GM12878 (cell line): ENCODE data around the gene GADD45A. TPM values are rescaled to one million over a fixed set of nuclear protein-coding genes. Genes with fewer than 3 reads are reported as not detected.

Source experiments
- ATAC-seq: fragments of 200-7000 bp; cut with Tn5 transposase; 3 replicates; pipeline ENCODE4 v1.9.1; 2020; ENCODE audit warnings: mild to moderate bottlenecking, moderate library complexity
- BruUV-seq: library from RNA; stranded (reverse); fragments of 400-500 nt; replicated peaks from 2 replicates; lab custom pipeline; 2021; lab: Mats Ljungman, UMichigan
- CTCF ChIA-PET: fragments of 300-600 bp; sonication (Branson Sonifier 250); formaldehyde crosslinking; extraction: SDS; loops from one replicate; lab custom pipeline; 2021; ENCODE audit warnings: inconsistent platforms; lab: Yijun Ruan, JAX
- POLR2A ChIA-PET: fragments of 350-600 bp; formaldehyde crosslinking; extraction: SDS; loops from one replicate; lab custom pipeline; 2021; ENCODE audit warnings: inconsistent platforms; lab: Charles Lee
- RAD21 ChIA-PET: fragments of 300-600 bp; sonication (Branson Sonifier 250); formaldehyde crosslinking; loops from one replicate; lab custom pipeline; 2023; ENCODE audit warnings: antibody characterized with exemption; ENCODE audit not compliant: unreplicated experiment; lab: Charles Lee
- SMC1A ChIA-PET: fragments of 300-600 bp; sonication (Branson Sonifier 250); formaldehyde crosslinking; loops from one replicate; lab custom pipeline; 2023; ENCODE audit not compliant: unreplicated experiment, uncharacterized antibody; lab: Charles Lee
- DNase-seq: peaks from one replicate; pipeline ENCODE4 v3.0.0-alpha.2; 2011; ENCODE audit warnings: low read depth, low spot score
- FAIRE-seq: peaks from 3 replicates; lab custom pipeline; 2011; peaks lifted over from hg19 to GRCh38; lab: Jason Lieb, UNC
- H2AFZ ChIP-seq: 2 replicates; pipeline ENCODE4 v1.6.0; 2011; ENCODE audit warnings: low read depth, low read length, control low read depth; ENCODE audit not compliant: control insufficient read depth
- H3K27ac ChIP-seq: 2 replicates; pipeline ENCODE4 v1.5.1; 2011; ENCODE audit warnings: control low read depth; ENCODE audit not compliant: control insufficient read depth, insufficient read depth
- H3K27me3 ChIP-seq, 2 experiments: replicated peaks in 1 of 2; 2 replicates each; pipeline versions ENCODE4 v1.6.0 to v1.6.1; 2011; ENCODE audit warnings: low read length in 1 of 2; ENCODE audit not compliant: control insufficient read depth in 2 of 2, insufficient read depth in 2 of 2
- H3K36me3 ChIP-seq, 2 experiments: 2 replicates each; pipeline ENCODE4 v1.5.1; 2011; ENCODE audit warnings: low read length in 1 of 2; ENCODE audit not compliant: control insufficient read depth in 2 of 2, insufficient read depth in 2 of 2
- H3K4me1 ChIP-seq: 2 replicates; pipeline ENCODE4 v1.6.1; 2011; ENCODE audit warnings: mild to moderate bottlenecking, low read length, moderate library complexity, mixed read lengths; ENCODE audit not compliant: control insufficient read depth, insufficient read depth
- H3K4me2 ChIP-seq: 2 replicates; pipeline ENCODE4 v1.6.0; 2011; ENCODE audit warnings: control low read depth; ENCODE audit not compliant: control insufficient read depth, insufficient read depth
- H3K4me3 ChIP-seq: fragments of 200-600 bp; sonication (generic); 2 replicates; pipeline ENCODE4 v1.5.1; 2016
- H3K79me2 ChIP-seq: 2 replicates; pipeline ENCODE4 v1.6.0; 2011; ENCODE audit warnings: low read length; ENCODE audit not compliant: control insufficient read depth, insufficient read depth
- H3K9ac ChIP-seq: 2 replicates; pipeline ENCODE4 v1.8.0; 2011; ENCODE audit warnings: low read length, control low read depth, mixed read lengths; ENCODE audit not compliant: control insufficient read depth, insufficient read depth
- H3K9me3 ChIP-seq: replicated peaks from 3 replicates; pipeline ENCODE4 v1.5.1; 2011; ENCODE audit warnings: mild to moderate bottlenecking, low read length; ENCODE audit not compliant: control insufficient read depth, insufficient read depth
- H4K20me1 ChIP-seq: 2 replicates; pipeline ENCODE4 v1.6.0; 2011; ENCODE audit not compliant: control insufficient read depth, insufficient read depth
- CBFB ChIP-seq: IDR thresholded peaks from 2 replicates; pipeline ENCODE4 v1.6.1; 2016; ENCODE audit warnings: antibody characterized with exemption, low read depth
- CBX3 ChIP-seq: fragments of 200-600 bp; sonication (generic); IDR thresholded peaks from 2 replicates; pipeline ENCODE4 v1.6.1; 2016; ENCODE audit warnings: low read depth, borderline replicate concordance
- EED ChIP-seq: sonication (generic); IDR thresholded peaks from 2 replicates; pipeline ENCODE4 v1.6.1; 2016; ENCODE audit warnings: antibody characterized with exemption, low read depth
- FOXK2 ChIP-seq: fragments of 450-650 bp; IDR thresholded peaks from 2 replicates; pipeline ENCODE4 v1.6.1; 2017; ENCODE audit warnings: mild to moderate bottlenecking, moderate library complexity
- HCFC1 ChIP-seq: fragments of 150-350 bp; IDR thresholded peaks from 2 replicates; pipeline ENCODE4 v1.6.1; 2014; ENCODE audit warnings: low read length
- HDAC2 ChIP-seq: fragments of 200-600 bp; sonication (generic); IDR thresholded peaks from 2 replicates; pipeline ENCODE4 v1.6.1; 2017
- NR2F1 ChIP-seq: fragments of 450-650 bp; conservative IDR thresholded peaks from 2 replicates; pipeline ENCODE4 v1.6.1; 2017; ENCODE audit warnings: mild to moderate bottlenecking
- PAX8 ChIP-seq: fragments of 450-650 bp; IDR thresholded peaks from 2 replicates; pipeline ENCODE4 v1.6.1; 2017; ENCODE audit warnings: mild to moderate bottlenecking, moderate library complexity
- SPI1 ChIP-seq: IDR thresholded peaks from 2 replicates; pipeline ENCODE4 v1.6.1; 2011; ENCODE audit warnings: low read depth, mild to moderate bottlenecking, low read length, moderate library complexity, borderline replicate concordance; ENCODE audit not compliant: insufficient read depth
- ZZZ3 ChIP-seq: IDR thresholded peaks from 2 replicates; pipeline ENCODE4 v1.6.1; 2011; ENCODE audit warnings: low read depth; ENCODE audit not compliant: control insufficient read depth, insufficient read length
- WGBS: methylation state at CpG from one replicate; pipeline ENCODE4 v1.1.6; 2016; ENCODE audit warnings: low lambda C conversion rate; ENCODE audit not compliant: insufficient replicate concordance, insufficient coverage; ENCODE audit errors: missing lambda C conversion rate; 5-methylcytosine and 5-hydroxymethylcytosine counted together
- in situ Hi-C: fragments of 300-500 bp; cut with MboI; formaldehyde crosslinking; loops from 9 replicates; pipeline ENCODE4 v1.14.3; 2018; ENCODE audit warnings: mixed read lengths
- intact Hi-C: fragments of 100-400 bp; cut with micrococcal nuclease; formaldehyde crosslinking; loops from one replicate; pipeline ENCODE4 v1.14.2; 2022; ENCODE audit not compliant: unreplicated experiment
- polyA plus RNA-seq, 11 experiments: library from polyadenylated mRNA; depleted of rRNA in 4 of 11; unstranded in 6 of 11; stranded (reverse) in 5 of 11; fragments of >200 nt; fragmentation: Nextera tagmentation in 4 of 11; fragmentation: Illumina TruSeq in 1 of 11; extraction: Ambion mirVana in 4 of 11; extraction: Trizol in 1 of 11; gene quantifications; 1 replicate in 1 of 11; 2 replicates in 10 of 11; pipeline versions ENCODE4 v1.2.1 to v1.2.3, GENCODE V29; 2011 to 2016; ENCODE audit warnings: inconsistent platforms in 2 of 11, missing spikeins in 2 of 11, low read depth in 1 of 11
- total RNA-seq, 4 experiments: library from RNA; depleted of rRNA in 3 of 4; stranded (reverse); fragments of >200 nt in 3 of 4; fragmentation: Illumina TruSeq in 1 of 4; extraction: Trizol in 1 of 4; gene quantifications; 2 replicates each; pipeline versions ENCODE4 v1.2.1 to v1.2.3, GENCODE V29; 2013 to 2021

GADD45A gene
- total and polyA plus RNA-seq, 10 of the 15 experiments (the other 5 are each of a cell fraction or from before 2014, with no cell fraction given): 4.7 to 48.9 (median 18.5) TPM

DNA sequence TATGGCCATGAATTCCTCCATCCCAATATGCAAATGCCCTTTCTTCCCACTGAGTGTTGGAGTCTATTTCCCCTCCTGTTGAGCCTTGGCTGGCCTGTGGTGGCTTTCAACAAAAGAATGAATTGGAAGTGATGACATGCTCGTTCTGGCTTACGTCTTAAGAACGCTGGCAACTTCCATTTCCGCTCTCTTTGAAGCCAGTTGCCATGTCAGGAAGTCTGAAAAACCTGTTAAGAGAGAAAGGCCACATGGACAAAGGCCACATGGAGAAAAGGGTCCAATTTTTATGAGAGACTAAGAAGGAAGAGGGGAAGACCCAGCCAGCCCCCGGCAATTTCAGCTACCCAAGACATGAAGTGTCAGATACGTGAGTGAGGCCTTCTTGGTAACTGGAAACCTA lies 45.6 kb upstream of the GADD45A start:
- Histone ChIP-seq H3K27me3 (peaks cover 0 to 2% of the 10 kb centered on the region in 2 experiments; a peak in 1 of 4 replicates), H3K27ac (no peak overlapping the region), H3K36me3 (no peaks in the 10 kb centered on the region), H3K4me2 (no peak overlapping the region), H3K4me3 (no peak overlapping the region), H3K79me2 (no peaks in the 10 kb centered on the region)
- RAD21 ChIA-PET: interaction anchor here (0.8 kb wide), 1 partner anchor 45 kb away, joined by 3 read pairs; the partner anchor contains the start of gene GADD45A
- SMC1A ChIA-PET: interaction anchor here (0.9 to 1.5 kb wide), 4 partner anchors 8 to 121 kb away, joined by 3 to 4 read pairs (median 3); no protein-coding TSS in a partner anchor
- intact Hi-C loops: no loop called here
- POLR2A ChIA-PET: no interaction called here
- FAIRE-seq (no peak), ATAC-seq (no peak), DNase-seq (no peak)
- BruUV-seq: no TSS peak
- TF ChIP-seq ZZZ3: no peak
- TF ChIP-seq, all 136 proteins: peak for 0
- Histone ChIP-seq H3K9me3 (no peaks in the 10 kb centered on the region), H4K20me1 (no peaks in the 10 kb centered on the region), H2AFZ (no peak overlapping the region), H3K4me1 (no peaks in the 10 kb centered on the region), H3K9ac (no peak overlapping the region)
- in situ Hi-C loops: no loop called here
- CTCF ChIA-PET: interaction anchor here (1.9 kb wide), 1 partner anchor 77 kb away, joined by 7 read pairs; no protein-coding TSS in a partner anchor
- 44% methylated on average over 6 of the region's 6 CpGs for WGBS

DNA sequence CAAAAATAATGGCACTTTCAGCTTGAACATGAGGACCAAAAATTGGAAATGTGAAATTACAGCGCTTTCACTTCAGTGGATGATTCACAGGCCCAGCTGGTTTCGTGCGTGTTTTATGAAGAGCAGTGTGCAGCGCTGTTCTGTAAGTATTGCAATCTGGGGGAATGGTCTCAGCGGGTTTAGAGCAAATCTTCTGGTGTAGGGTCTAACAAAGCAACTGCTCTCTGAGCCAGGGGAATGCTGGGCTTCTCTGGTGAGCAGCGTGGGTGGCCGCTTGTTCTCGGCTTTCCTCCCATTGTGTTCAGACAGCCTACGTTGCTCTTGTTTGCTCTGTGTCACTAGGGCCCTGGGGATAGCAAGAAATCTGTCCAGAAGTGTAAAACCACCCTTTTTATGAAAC lies 42.4 kb upstream of the GADD45A start:
- ChIA-PET SMC1A (interaction anchor here (0.8 to 1.0 kb wide), 2 partner anchors 81 to 534 kb away, joined by 3 to 4 read pairs; no protein-coding TSS in a partner anchor), POLR2A (interaction anchor here (1.3 kb wide), 1 partner anchor 33 kb away, joined by 3 read pairs; no protein-coding TSS in a partner anchor), CTCF (interaction anchor here (1.5 kb wide), 1 partner anchor 81 kb away, joined by 4 read pairs; no protein-coding TSS in a partner anchor), RAD21 (no interaction called here)
- Histone ChIP-seq H3K27me3 (peaks cover 0 to 2% of the 10 kb centered on the region in 2 experiments; a peak in 1 of 4 replicates), H3K4me3 (no peak overlapping the region), H3K9ac (no peak overlapping the region), H3K9me3 (no peaks in the 10 kb centered on the region), H3K4me1 (no peaks in the 10 kb centered on the region), H3K27ac (no peak overlapping the region), H3K79me2 (no peaks in the 10 kb centered on the region)
- FAIRE-seq (no peak), DNase-seq (no peak), ATAC-seq (no peak)
- BruUV-seq: no TSS peak
- WGBS: 50% methylated on average over 9 of the region's 9 CpGs
- in situ Hi-C loops: no loop called here
- TF ChIP-seq NR2F1 (no peak), CBFB (no peak), SPI1 (no peak), EED (no peak), PAX8 (no peak), CBX3 (no peak), HCFC1 (no peak), HDAC2 (no peak), FOXK2 (no peak)
- TF ChIP-seq, all 136 proteins: peak for 0
- Histone ChIP-seq H3K36me3 (no peaks in the 10 kb centered on the region), H2AFZ (no peak overlapping the region), H4K20me1 (no peaks in the 10 kb centered on the region), H3K4me2 (no peak overlapping the region)
- intact Hi-C loops: no loop called here
